HG02610 (cell line): Measurements from ENCODE around the gene UNC5C.
"Not testable (repeated sequence)": the region's sequence is repeated elsewhere in the genome, so short reads cannot be mapped to it uniquely, and the experiment has no call there.

Experiments
- ATAC-seq: cut with Tn5 transposase; IDR thresholded peaks from one replicate; pipeline ENCODE4 v1.9.1; 2021; ENCODE audit warnings: mild to moderate bottlenecking, moderate library complexity; ENCODE audit not compliant: unreplicated experiment

The UNC5C gene

DNA sequence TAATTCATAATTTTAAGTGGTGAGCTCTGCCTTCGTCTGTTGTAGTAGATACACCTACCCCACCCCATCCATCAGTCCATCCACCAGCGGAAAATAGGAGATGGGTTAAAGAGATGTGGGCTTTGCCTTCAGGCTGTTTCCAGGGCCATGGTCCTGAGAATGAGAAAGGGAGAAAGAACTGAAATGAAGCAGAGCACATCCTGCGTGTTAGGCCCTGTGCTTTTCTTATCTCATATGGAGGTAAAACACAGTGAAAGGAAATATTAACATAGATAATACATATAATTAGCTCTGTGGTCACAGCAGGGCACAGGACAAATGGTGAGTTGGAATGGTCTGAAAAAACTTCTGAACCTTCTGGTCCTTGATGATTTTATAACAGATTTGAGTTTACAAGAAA, 397.5 kb downstream of the UNC5C start:
- no peak for ATAC-seq

GRCh38 chr4:95142932-95143331, 405.8 kb downstream of the UNC5C start:
- no peak for ATAC-seq

DNA sequence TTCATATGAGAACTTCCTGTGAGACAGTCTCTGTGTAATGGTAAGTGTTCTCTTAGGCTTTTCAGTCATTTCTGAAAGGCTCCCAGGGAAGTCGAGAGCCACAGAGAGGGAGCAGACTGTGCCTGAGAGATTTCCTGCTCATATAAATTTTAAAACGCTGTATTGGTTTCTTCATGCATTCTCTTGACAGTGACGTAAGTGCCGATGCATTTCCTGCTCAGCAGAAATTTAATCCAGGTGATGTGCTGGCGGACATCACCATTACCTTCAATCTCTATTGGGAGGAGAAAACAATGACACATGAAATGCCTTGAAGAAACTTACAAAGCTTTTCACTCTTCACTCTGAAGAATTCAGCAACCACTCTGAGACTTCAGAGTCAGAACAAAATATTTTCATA, 407.4 kb downstream of the UNC5C start:
- no peak for ATAC-seq

- ATAC-seq, result not testable (repeated sequence)
Measured at GRCh38 chr4:95139424-95139823, 409.3 kb downstream of the UNC5C start.

- not testable (repeated sequence) for ATAC-seq
Measured at GRCh38 chr4:95134016-95134415, 414.8 kb downstream of the UNC5C start.

DNA sequence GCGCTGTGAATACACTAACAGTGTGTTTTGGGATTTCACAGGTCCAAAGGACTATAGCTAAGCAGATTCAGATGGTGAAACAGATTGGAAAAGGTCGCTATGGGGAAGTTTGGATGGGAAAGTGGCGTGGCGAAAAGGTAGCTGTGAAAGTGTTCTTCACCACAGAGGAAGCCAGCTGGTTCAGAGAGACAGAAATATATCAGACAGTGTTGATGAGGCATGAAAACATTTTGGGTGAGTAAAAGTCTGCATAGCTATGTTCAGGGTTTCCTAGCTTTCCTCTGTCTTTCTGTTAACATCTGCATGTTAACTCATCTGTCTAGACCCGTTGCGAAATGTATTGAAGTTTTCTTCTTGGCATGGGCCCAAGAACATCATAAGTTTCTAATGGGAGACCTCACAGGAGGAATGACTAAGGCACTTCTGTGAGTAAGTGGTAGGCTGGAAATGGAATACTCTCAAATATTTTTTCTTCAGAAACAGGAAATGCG, 418.9 kb downstream of the UNC5C start:
- peak; percentile 70 for ATAC-seq

GRCh38 chr4:95129031-95129430, 419.7 kb downstream of the UNC5C start:
- no peak for ATAC-seq

DNA sequence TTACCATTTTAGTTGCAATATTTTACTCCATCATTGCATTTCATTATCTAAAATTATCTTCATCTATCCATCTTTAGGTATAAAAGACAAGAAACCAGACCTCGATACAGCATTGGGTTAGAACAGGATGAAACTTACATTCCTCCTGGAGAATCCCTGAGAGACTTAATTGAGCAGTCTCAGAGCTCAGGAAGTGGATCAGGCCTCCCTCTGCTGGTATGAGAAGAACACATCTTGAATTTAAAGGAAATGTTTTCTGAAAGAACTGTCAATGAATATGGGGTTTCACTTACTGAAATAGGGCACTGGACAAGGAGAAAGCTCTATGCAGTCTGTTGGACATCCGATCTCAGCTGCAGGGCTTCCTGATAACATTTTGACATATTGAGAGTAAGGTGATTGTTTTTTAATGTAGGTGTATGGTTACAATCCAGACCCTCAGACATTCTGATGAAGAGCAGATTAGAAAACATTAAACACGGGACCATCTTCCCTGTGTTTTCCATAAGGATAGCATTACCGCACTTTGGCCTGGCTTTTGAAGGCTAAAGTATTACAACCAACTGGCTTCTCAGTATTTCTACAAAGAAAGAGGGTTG, 423.8 kb downstream of the UNC5C start:
- no peak for ATAC-seq

DNA sequence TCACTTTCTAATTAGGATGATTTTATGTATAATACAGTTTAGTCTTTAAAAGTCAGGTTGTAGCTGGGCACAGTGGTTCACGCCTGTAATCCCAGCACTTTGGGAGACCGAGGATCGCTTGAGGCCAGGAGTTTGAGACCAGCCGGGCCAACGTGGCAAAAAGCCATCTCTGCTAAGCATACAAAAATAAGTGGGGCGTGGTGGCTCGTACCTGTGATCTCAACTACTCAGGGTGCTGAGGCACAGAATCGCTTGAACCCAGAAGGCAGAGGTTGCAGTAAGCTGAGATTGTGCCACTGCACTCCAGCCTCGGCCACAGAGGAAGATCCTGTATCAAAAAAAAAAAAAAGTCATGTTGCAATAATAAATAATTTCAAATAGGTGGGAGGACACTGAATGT, 426.8 kb downstream of the UNC5C start:
- no peak for ATAC-seq

DNA sequence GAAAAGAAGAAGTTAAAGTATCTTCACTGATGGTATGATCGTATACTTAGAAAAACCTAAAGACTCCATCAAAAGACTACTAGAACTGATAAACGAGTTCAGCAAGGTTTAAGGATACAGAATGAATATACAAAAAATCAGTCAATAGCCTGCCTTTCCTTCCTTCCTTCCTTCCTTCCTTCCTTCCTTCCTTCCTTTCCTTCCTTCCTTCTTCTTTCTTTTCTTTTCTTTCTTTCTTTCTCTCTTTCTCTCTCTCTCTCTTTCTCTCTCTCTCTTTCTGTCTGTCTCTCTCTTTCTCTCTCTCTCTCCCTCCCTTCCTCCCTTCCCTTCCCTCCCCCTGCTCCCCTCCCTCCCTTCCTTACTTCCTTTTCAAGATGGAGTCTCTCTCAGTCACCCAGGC, 428.3 kb downstream of the UNC5C start:
- ATAC-seq, result no peak

DNA sequence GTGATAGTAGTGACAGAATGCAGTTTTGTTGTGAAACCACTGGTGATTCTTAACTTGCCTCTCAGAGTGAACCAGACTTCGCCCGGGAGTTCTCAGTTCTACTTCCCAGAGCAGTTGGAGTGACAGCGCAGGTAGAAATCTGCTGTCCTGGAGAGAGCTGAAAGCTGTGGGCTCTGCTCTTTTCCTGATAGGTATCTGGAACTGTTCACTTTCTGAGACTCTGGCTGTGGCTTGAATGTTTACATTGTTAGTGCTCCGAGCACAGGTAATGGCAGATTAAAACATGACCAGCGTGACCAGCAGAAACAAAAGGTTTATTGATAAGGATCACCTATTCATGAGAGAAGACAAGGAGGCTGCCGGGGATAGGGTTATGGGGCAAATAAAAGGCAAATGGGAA, 430.3 kb downstream of the UNC5C start:
- ATAC-seq, result no peak

DNA sequence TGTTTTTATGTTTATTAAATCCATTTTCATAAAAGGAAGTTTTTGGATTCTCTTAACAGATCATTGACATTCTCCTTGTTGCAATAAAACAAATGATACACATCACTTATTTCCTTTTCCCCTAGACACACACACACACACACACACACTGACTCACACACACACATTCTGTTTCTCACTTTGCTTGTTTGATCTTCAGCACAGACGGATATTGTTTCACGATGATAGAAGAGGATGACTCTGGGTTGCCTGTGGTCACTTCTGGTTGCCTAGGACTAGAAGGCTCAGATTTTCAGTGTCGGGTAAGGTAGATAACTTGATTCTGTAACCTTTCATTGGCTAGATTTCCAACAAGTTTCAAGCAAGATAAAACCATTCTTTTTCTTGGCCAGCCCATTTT, 434.3 kb downstream of the UNC5C start:
- ATAC-seq, result no peak
